ENCODE measurements around the gene YOD1.

GRCh38 chr1:207030522-207031009, 20.4 kb downstream of the YOD1 start:
- TF ChIP-seq EZH2phosphoT487 (conservative IDR thresholded peaks at IDR 0.05; ENCODE audit: low read length) (no peak), CTCF (IDR thresholded peaks at IDR 0.05; ENCODE audit: insufficient read depth, low read length, poor library complexity, severe bottlenecking) (no peak)

Measured in SU-DHL-6 (cell line).